Neuronal stem cell (in vitro differentiated cells): ENCODE measurements around the gene CABP2.

ENCODE experiments used
- DNase-seq: peaks from one replicate; pipeline ENCODE4 v3.0.0-alpha.2; 2013; ENCODE audit warnings: low spot score
- H2AFZ ChIP-seq: one replicate; pipeline ENCODE4 v1.6.1; 2013; ENCODE audit warnings: mild to moderate bottlenecking, low read length, inconsistent platforms
- H2AK5ac ChIP-seq: 2 replicates; pipeline ENCODE4 v1.6.1; 2013; ENCODE audit warnings: low read depth, mild to moderate bottlenecking, inconsistent platforms, low read length, moderate library complexity, mixed read lengths
- H2BK120ac ChIP-seq: 2 replicates; pipeline ENCODE4 v1.6.1; 2013; ENCODE audit warnings: low read depth, mild to moderate bottlenecking, inconsistent platforms, low read length, moderate library complexity, mixed read lengths
- H2BK12ac ChIP-seq: one replicate; pipeline ENCODE4 v1.6.1; 2013; ENCODE audit warnings: low read length, inconsistent platforms
- H2BK15ac ChIP-seq: 2 replicates; pipeline ENCODE4 v1.6.1; 2013; ENCODE audit warnings: mild to moderate bottlenecking, low read length, inconsistent platforms, mixed read lengths
- H2BK5ac ChIP-seq: one replicate; pipeline ENCODE4 v1.6.1; 2013; ENCODE audit warnings: inconsistent platforms, mild to moderate bottlenecking, low read length, moderate library complexity
- H3K14ac ChIP-seq: one replicate; pipeline ENCODE4 v1.6.1; 2013; ENCODE audit warnings: low read length, inconsistent platforms
- H3K18ac ChIP-seq: 2 replicates; pipeline ENCODE4 v1.6.1; 2013; ENCODE audit warnings: low read length, inconsistent platforms
- H3K23ac ChIP-seq: 2 replicates; pipeline ENCODE4 v1.6.1; 2013; ENCODE audit warnings: low read depth, mild to moderate bottlenecking, mixed read lengths, low read length, inconsistent platforms; ENCODE audit not compliant: poor library complexity
- H3K27ac ChIP-seq: replicated peaks from 3 replicates; pipeline ENCODE4 v1.5.1; 2013; ENCODE audit warnings: low read length, inconsistent platforms
- H3K27me3 ChIP-seq, 3 experiments: 2 replicates each; pipeline ENCODE4 v1.6.1; 2013; ENCODE audit warnings: low read length in 3 of 3, mild to moderate bottlenecking in 2 of 3, inconsistent platforms in 1 of 3, low read depth in 1 of 3, mixed read lengths in 1 of 3, moderate library complexity in 1 of 3; ENCODE audit not compliant: control insufficient read depth in 3 of 3, insufficient read depth in 3 of 3
- H3K36me3 ChIP-seq, 2 donors: replicated peaks in 1 of 2; 2 replicates each; pipeline ENCODE4 v1.6.1; 2013; ENCODE audit warnings: low read length in 2 of 2; ENCODE audit not compliant: control insufficient read depth in 2 of 2, insufficient read depth in 2 of 2
- H3K4ac ChIP-seq: 2 replicates; pipeline ENCODE4 v1.6.1; 2013; ENCODE audit warnings: inconsistent platforms, mild to moderate bottlenecking, low read length, moderate library complexity
- H3K4me1 ChIP-seq, 2 donors: 1 replicate in 1 of 2; 2 replicates in 1 of 2; pipeline ENCODE4 v1.6.1; 2013; ENCODE audit warnings: low read length in 2 of 2, low read depth in 1 of 2; ENCODE audit not compliant: control insufficient read depth in 2 of 2, insufficient read depth in 1 of 2
- H3K4me2 ChIP-seq: one replicate; pipeline ENCODE4 v1.6.1; 2013; ENCODE audit warnings: mild to moderate bottlenecking, low read length, inconsistent platforms; ENCODE audit not compliant: insufficient read depth, poor library complexity, severe bottlenecking
- H3K4me3 ChIP-seq, 2 donors: 2 replicates each; pipeline ENCODE4 v1.5.1; 2013; ENCODE audit warnings: low read length in 2 of 2, mild to moderate bottlenecking in 2 of 2, inconsistent platforms in 1 of 2, moderate library complexity in 1 of 2
- H3K79me1 ChIP-seq: one replicate; pipeline ENCODE4 v1.6.1; 2013; ENCODE audit warnings: low read depth, mild to moderate bottlenecking, inconsistent platforms, low read length, moderate library complexity
- H3K9ac ChIP-seq: one replicate; pipeline ENCODE4 v1.6.1; 2013; ENCODE audit warnings: mild to moderate bottlenecking, low read depth, low read length, inconsistent platforms; ENCODE audit not compliant: poor library complexity
- H3K9me3 ChIP-seq, 2 donors: replicated peaks in 1 of 2; 2 replicates each; pipeline versions ENCODE3 to v1.6.1; 2013; ENCODE audit warnings: low read length in 2 of 2, mild to moderate bottlenecking in 2 of 2, inconsistent platforms in 1 of 2, low read depth in 1 of 2, mixed read lengths in 1 of 2, moderate library complexity in 1 of 2; ENCODE audit not compliant: control insufficient read depth in 2 of 2, insufficient read depth in 1 of 2
- H4K8ac ChIP-seq: one replicate; pipeline ENCODE4 v1.6.1; 2013; ENCODE audit warnings: low read depth, mild to moderate bottlenecking, inconsistent platforms, low read length, moderate library complexity
- H4K91ac ChIP-seq: one replicate; pipeline ENCODE4 v1.6.1; 2013; ENCODE audit warnings: low read length, low read depth, mild to moderate bottlenecking, inconsistent platforms; ENCODE audit not compliant: poor library complexity
- WGBS, 2 donors: extraction: QIAGEN DNeasy Blood & Tissue Kit; methylation state at CpG; one replicate each; pipeline ENCODE4 v1.1.7; 2013; ENCODE audit warnings: missing lambda C conversion rate in 2 of 2, mixed read lengths in 1 of 2; ENCODE audit not compliant: insufficient read length in 2 of 2, insufficient replicate concordance in 1 of 2; ENCODE audit errors: extremely low coverage in 2 of 2; 5-methylcytosine and 5-hydroxymethylcytosine counted together

CABP2 gene

GRCh38 chr11:67521924-67522323 lies 1.3 kb downstream of the CABP2 start:
- Histone ChIP-seq H3K23ac (peak overlapping the region; percentile 73), H2BK120ac (no peak overlapping the region), H3K4me1 (peaks cover 2 to 10% of the 10 kb centered on the region in 2 donors), H3K14ac (no peak overlapping the region), H3K9me3 (peaks cover 0 to 1% of the 10 kb centered on the region in 2 donors), H3K18ac (no peak overlapping the region), H3K27me3 (peaks cover 0 to 12% (median 0%) of the 10 kb centered on the region in 3 experiments), H4K8ac (no peak overlapping the region), H3K36me3 (no peaks in the 10 kb centered on the region), H3K4me3 (no peak overlapping the region), H3K4ac (no peak overlapping the region), H2AK5ac (peak overlapping the region; percentile 84), H4K91ac (no peak overlapping the region), H2BK5ac (no peak overlapping the region), H2BK12ac (peak overlapping the region; percentile 75), H3K79me1 (no peaks in the 10 kb centered on the region), H2BK15ac (peak overlapping the region; percentile 89), H2AFZ (no peak overlapping the region), H3K27ac (no peak overlapping the region), H3K9ac (no peak overlapping the region), H3K4me2 (no peak overlapping the region)
- DNase-seq: no peak
- no CpG with 5 or more reads among the region's 10 CpGs for WGBS, 2 donors

- Histone ChIP-seq H3K4ac (no peak overlapping the region), H2AK5ac (peak overlapping the region; percentile 70), H4K91ac (no peak overlapping the region), H3K4me2 (no peak overlapping the region), H3K36me3 (no peaks in the 10 kb centered on the region), H4K8ac (no peak overlapping the region), H3K4me1 (peaks cover 2 to 10% of the 10 kb centered on the region in 2 donors), H2BK15ac (no peak overlapping the region), H3K9me3 (no peaks in the 10 kb centered on the region), H3K9ac (peak overlapping the region; percentile 30), H3K79me1 (no peaks in the 10 kb centered on the region), H3K27me3 (peaks cover 0 to 19% (median 0%) of the 10 kb centered on the region in 3 experiments), H2BK12ac (peak overlapping the region; percentile 46), H2BK120ac (no peak overlapping the region), H3K18ac (no peak overlapping the region), H3K14ac (no peak overlapping the region), H2BK5ac (no peak overlapping the region), H3K27ac (no peak overlapping the region), H3K23ac (peak overlapping the region; percentile 75), H2AFZ (no peak overlapping the region), H3K4me3 (no peak overlapping the region)
- no peak for DNase-seq
- no CpG with 5 or more reads among the region's 16 CpGs for WGBS, 2 donors
These were observed 2.1 kb downstream of the CABP2 start for GRCh38 chr11:67520856-67521824.

GRCh38 chr11:67519726-67520125 lies 3.5 kb downstream of the CABP2 start:
- no peak overlapping the region for H3K9ac ChIP-seq
- H3K4me2 ChIP-seq: no peak overlapping the region
- peaks cover 0 to 31% (median 0%) of the 10 kb centered on the region in 3 experiments for H3K27me3 ChIP-seq
- H4K8ac ChIP-seq: peak overlapping the region; percentile 17
- H2AK5ac ChIP-seq: peak overlapping the region; percentile 97
- no peak for DNase-seq
- H3K18ac ChIP-seq: peak overlapping the region; percentile 48
- no peaks in the 10 kb centered on the region for H3K36me3 ChIP-seq
- no CpG with 5 or more reads among the region's 32 CpGs for WGBS, 2 donors
- no peak overlapping the region for H4K91ac ChIP-seq
- peaks cover 0 to 5% of the 10 kb centered on the region in 2 donors for H3K4me1 ChIP-seq
- H3K14ac ChIP-seq: peak overlapping the region; percentile 38
- no peak overlapping the region for H3K4me3 ChIP-seq
- H3K27ac ChIP-seq: no peak overlapping the region
- no peak overlapping the region for H2BK5ac ChIP-seq
- H2BK15ac ChIP-seq: peak overlapping the region; percentile 67
- no peaks in the 10 kb centered on the region for H3K79me1 ChIP-seq
- peak overlapping the region; percentile 53 for H3K4ac ChIP-seq
- H2BK120ac ChIP-seq: no peak overlapping the region
- no peaks in the 10 kb centered on the region for H3K9me3 ChIP-seq
- H3K23ac ChIP-seq: peak overlapping the region; percentile 73
- H2BK12ac ChIP-seq: peak overlapping the region; percentile 22
- H2AFZ ChIP-seq: no peak overlapping the region
